SK-N-SH treated with all-trans-retinoic acid at 6 μM for 48 hours (cell line): ENCODE measurements around the gene STEAP1B.
A peak's percentile ranks its signal among the peaks of the same experiment; 100 is the strongest.
"Not testable (repeated sequence)": the region's sequence is repeated elsewhere in the genome, so short reads cannot be mapped to it uniquely, and the experiment has no call there.

Experiments used
- ATAC-seq: fragments of 200-7000 bp; cut with Tn5 transposase; 3 replicates; pipeline ENCODE4 v1.9.1; 2020; ENCODE audit warnings: mild to moderate bottlenecking, moderate library complexity
- ARNTL ChIP-seq: fragments of 450-650 bp; formaldehyde crosslinking; IDR thresholded peaks from 2 replicates; pipeline ENCODE4 v1.5.0; 2020; ENCODE audit warnings: low read depth, mild to moderate bottlenecking, moderate library complexity, borderline replicate concordance
- BACH2 ChIP-seq: fragments of 250-450 bp; sonication (Bioruptor Pico); IDR thresholded peaks from 2 replicates; pipeline ENCODE4 v1.9.0; 2021; ENCODE audit warnings: mild to moderate bottlenecking, borderline replicate concordance
- ESRRG ChIP-seq: fragments of 250-450 bp; sonication (Bioruptor Pico); IDR thresholded peaks from 2 replicates; pipeline ENCODE4 v1.6.1; 2021; ENCODE audit warnings: mild to moderate bottlenecking
- GLIS3 ChIP-seq: fragments of 250-450 bp; sonication (Bioruptor Pico); IDR thresholded peaks from 2 replicates; pipeline ENCODE4 v1.5.0; 2020; ENCODE audit warnings: mild to moderate bottlenecking, moderate library complexity
- ISL1 ChIP-seq: fragments of 250-450 bp; sonication (Bioruptor Pico); IDR thresholded peaks from 2 replicates; pipeline ENCODE4 v2.1.2; 2022; ENCODE audit warnings: mild to moderate bottlenecking, moderate library complexity
- OSR1 ChIP-seq: fragments of 250-450 bp; sonication (Bioruptor Pico); IDR thresholded peaks from 2 replicates; pipeline ENCODE4 v1.8.0; 2022; ENCODE audit warnings: moderate library complexity, mild to moderate bottlenecking, inconsistent platforms
- PATZ1 ChIP-seq: fragments of 250-450 bp; sonication (Bioruptor Pico); IDR thresholded peaks from 2 replicates; pipeline ENCODE4 v1.8.0; 2020; ENCODE audit warnings: mild to moderate bottlenecking, moderate library complexity, borderline replicate concordance
- PPARA ChIP-seq: fragments of 250-450 bp; sonication (Bioruptor Pico); IDR thresholded peaks from 2 replicates; pipeline ENCODE4 v1.5.0; 2020; ENCODE audit warnings: mild to moderate bottlenecking, borderline replicate concordance
- RARB ChIP-seq: fragments of 250-450 bp; sonication (Bioruptor Pico); IDR thresholded peaks from 2 replicates; pipeline ENCODE4 v1.8.0; 2021; ENCODE audit warnings: mild to moderate bottlenecking, moderate library complexity
- SNAI2 ChIP-seq: fragments of 250-450 bp; sonication (Bioruptor Pico); IDR thresholded peaks from 2 replicates; pipeline ENCODE4 v1.5.0; 2020; ENCODE audit warnings: mild to moderate bottlenecking, moderate library complexity
- TCF4 ChIP-seq: fragments of 250-450 bp; sonication (Bioruptor Pico); IDR thresholded peaks from 2 replicates; pipeline ENCODE4 v1.8.0; 2021; ENCODE audit warnings: mild to moderate bottlenecking, moderate library complexity, borderline replicate concordance
- TOX ChIP-seq: fragments of 250-450 bp; sonication (Bioruptor Pico); IDR thresholded peaks from 2 replicates; pipeline ENCODE4 v1.8.0; 2021; ENCODE audit warnings: mild to moderate bottlenecking, moderate library complexity, borderline replicate concordance
- TSHZ2 ChIP-seq: fragments of 250-450 bp; sonication (Bioruptor Pico); IDR thresholded peaks from 2 replicates; pipeline ENCODE4 v1.5.0; 2020; ENCODE audit warnings: mild to moderate bottlenecking, moderate library complexity
- ZC3H10 ChIP-seq: fragments of 250-450 bp; sonication (Bioruptor Pico); IDR thresholded peaks from 2 replicates; pipeline ENCODE4 v1.5.1; 2021; ENCODE audit warnings: mild to moderate bottlenecking, moderate library complexity
- ZFP3 ChIP-seq: fragments of 250-450 bp; sonication (Bioruptor Pico); IDR thresholded peaks from 2 replicates; pipeline ENCODE4 v1.5.0; 2020; ENCODE audit warnings: mild to moderate bottlenecking, moderate library complexity
- ZNF565 ChIP-seq: fragments of 450-650 bp; formaldehyde crosslinking; conservative IDR thresholded peaks from 2 replicates; pipeline ENCODE4 v1.5.0; 2020; ENCODE audit warnings: low read depth, mild to moderate bottlenecking, moderate library complexity
- ZNF8 ChIP-seq: fragments of 450-650 bp; formaldehyde crosslinking; IDR thresholded peaks from 2 replicates; pipeline ENCODE4 v1.5.0; 2020; ENCODE audit warnings: mild to moderate bottlenecking, moderate library complexity
- TF ChIP-seq, protein P1 (sequence below): fragments of 250-450 bp; sonication (Bioruptor Pico); IDR thresholded peaks from 2 replicates; pipeline ENCODE4 v1.5.1; 2021; ENCODE audit warnings: mild to moderate bottlenecking, moderate library complexity

The STEAP1B gene

DNA sequence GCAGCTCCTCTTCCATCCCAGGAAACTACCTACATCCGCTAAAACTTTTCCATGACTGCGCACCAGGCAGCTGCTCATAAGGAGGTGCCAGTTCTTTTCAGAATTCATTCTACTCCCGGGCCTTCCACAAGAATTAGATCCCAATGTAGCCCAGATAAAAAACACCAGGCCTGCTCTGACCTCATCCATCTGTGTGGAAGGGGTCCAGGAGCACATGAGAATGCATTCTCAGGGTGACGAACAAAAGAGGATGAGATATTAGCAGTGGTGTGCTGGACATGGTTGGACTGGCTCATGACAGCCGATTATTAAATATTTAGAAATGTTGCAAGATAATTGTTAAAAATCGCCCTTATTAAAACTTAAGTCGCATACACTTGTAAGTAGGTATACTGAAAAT, 43.2 kb upstream of the STEAP1B start:
- no peak for TF ChIP-seq GLIS3 (CRISPR knock-in tag)
- TF ChIP-seq TSHZ2 (CRISPR knock-in tag) = no peak
- TF ChIP-seq ARNTL (CRISPR knock-in tag) = no peak
- TF ChIP-seq ZNF565 (CRISPR knock-in tag) = no peak
- no peak for TF ChIP-seq PATZ1 (CRISPR knock-in tag)
- TF ChIP-seq, all 23 proteins: peak for 0
- ATAC-seq = no peak

DNA sequence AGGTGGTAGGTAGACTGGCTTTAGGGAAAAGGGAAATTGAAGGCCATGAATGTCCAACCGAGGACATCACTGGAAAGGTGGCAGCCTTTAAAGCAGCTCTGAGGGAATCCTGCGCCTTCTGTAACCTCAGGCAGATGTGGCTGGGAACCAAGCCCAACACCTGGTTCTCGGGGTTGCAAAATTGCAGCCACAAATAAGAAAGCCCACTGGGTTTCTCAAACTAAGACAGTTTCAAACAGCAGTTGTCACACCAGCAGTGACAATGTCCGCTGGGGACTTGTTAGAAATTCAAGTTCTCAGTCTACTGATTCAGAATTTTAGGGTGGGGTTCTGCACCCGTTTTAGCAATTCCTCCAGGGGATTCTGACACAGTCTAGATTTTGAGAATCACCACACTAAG, 42.7 kb upstream of the STEAP1B start:
- no peak for ATAC-seq
- TF ChIP-seq ESRRG (CRISPR knock-in tag) = no peak
- no peak for TF ChIP-seq ZNF565 (CRISPR knock-in tag)
- TF ChIP-seq ARNTL (CRISPR knock-in tag) = no peak
- TF ChIP-seq OSR1 (CRISPR knock-in tag) = no peak
- TF ChIP-seq ZC3H10 (CRISPR knock-in tag) = no peak
- TF ChIP-seq ZNF8 = no peak
- TF ChIP-seq PPARA (CRISPR knock-in tag) = no peak
- TF ChIP-seq SNAI2 = no peak

GRCh38 chr7:22542254-22542653, 42.3 kb upstream of the STEAP1B start:
- no peak for TF ChIP-seq PATZ1 (CRISPR knock-in tag)
- TF ChIP-seq ZFP3 (CRISPR knock-in tag) = no peak
- no peak for TF ChIP-seq TCF4
- ATAC-seq = no peak

DNA sequence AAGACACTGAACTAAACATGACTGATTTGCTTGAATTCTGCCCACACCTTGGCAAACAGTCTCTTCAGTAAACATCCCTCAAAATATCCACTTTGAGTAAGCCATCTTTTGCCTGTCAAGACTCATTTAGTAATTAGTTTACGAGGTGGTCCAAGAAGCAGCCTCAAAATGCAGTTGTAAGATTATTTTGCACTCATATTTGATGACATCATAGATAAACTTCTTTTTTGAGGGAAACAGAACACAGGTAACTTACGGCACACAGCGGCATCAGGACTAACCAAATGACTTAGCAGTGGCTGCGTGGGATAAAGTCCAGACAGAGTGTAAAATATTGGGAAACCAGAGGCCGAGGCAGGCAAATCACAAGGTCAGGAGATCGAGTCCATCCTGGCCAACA, 41.8 kb upstream of the STEAP1B start:
- no peak for TF ChIP-seq TOX (CRISPR knock-in tag)
- TF ChIP-seq RARB = no peak
- TF ChIP-seq, protein P1, sequence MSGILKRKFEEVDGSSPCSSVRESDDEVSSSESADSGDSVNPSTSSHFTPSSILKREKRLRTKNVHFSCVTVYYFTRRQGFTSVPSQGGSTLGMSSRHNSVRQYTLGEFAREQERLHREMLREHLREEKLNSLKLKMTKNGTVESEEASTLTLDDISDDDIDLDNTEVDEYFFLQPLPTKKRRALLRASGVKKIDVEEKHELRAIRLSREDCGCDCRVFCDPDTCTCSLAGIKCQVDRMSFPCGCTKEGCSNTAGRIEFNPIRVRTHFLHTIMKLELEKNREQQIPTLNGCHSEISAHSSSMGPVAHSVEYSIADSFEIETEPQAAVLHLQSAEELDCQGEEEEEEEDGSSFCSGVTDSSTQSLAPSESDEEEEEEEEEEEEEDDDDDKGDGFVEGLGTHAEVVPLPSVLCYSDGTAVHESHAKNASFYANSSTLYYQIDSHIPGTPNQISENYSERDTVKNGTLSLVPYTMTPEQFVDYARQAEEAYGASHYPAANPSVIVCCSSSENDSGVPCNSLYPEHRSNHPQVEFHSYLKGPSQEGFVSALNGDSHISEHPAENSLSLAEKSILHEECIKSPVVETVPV (CRISPR knock-in tag) = no peak
- TF ChIP-seq PPARA (CRISPR knock-in tag) = no peak
- TF ChIP-seq ISL1 (CRISPR knock-in tag) = no peak
- TF ChIP-seq BACH2 = no peak
- no peak for TF ChIP-seq ZFP3 (CRISPR knock-in tag)
- no peak for TF ChIP-seq ZC3H10 (CRISPR knock-in tag)
- TF ChIP-seq GLIS3 (CRISPR knock-in tag) = no peak
- TF ChIP-seq TCF4 = no peak
- no peak for ATAC-seq

DNA sequence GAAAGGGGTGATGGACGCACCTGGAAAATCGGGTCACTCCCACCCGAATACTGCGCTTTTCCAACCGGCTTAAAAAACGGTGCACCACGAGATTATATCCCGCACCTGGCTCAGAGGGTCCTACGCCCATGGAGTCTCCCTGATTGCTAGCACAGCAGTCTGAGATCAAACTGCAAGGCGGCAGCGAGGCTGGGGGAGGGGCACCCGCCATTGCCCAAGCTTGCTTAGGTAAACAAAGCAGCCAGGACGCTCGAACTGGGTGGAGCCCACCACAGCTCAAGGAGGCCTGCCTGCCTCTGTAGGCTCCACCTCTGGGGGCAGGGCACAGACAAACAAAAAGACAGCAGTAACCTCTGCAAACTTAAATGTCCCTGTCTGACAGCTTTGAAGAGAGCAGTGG, 28.5 kb upstream of the STEAP1B start:
- ATAC-seq = not testable (repeated sequence)

GRCh38 chr7:22524353-22524947, 24.5 kb upstream of the STEAP1B start:
- peak; percentile 60 for ATAC-seq

- ATAC-seq = peak; percentile 91
These were observed 23.7 kb upstream of the STEAP1B start for GRCh38 chr7:22523478-22524352.

GRCh38 chr7:22519560-22519959, 19.6 kb upstream of the STEAP1B start:
- not testable (repeated sequence) for ATAC-seq

GRCh38 chr7:22516950-22517349, 17.0 kb upstream of the STEAP1B start:
- ATAC-seq = not testable (repeated sequence)

GRCh38 chr7:22514963-22515362, 15.0 kb upstream of the STEAP1B start:
- not testable (repeated sequence) for ATAC-seq
